ENCODE data around the gene TMC1.

Gene TMC1

GRCh38 chr9:72704688-72705375 is 183.4 kb downstream of the TMC1 start:
- Histone ChIP-seq H3K4me3 (ENCODE audit: low read depth, low read length) (no peak overlapping the region), H3K79me2 (no peaks in the 10 kb centered on the region)
- TF ChIP-seq CTCF (IDR thresholded peaks at IDR 0.05), result no peak

GRCh38 chr9:72718503-72718902 is 197.1 kb downstream of the TMC1 start:
- Histone ChIP-seq H2AFZ (no peak overlapping the region), H3K4me2 (ENCODE audit: low read length) (no peak overlapping the region), H3K9me3 (ENCODE audit: control insufficient read depth, low read length) (no peaks in the 10 kb centered on the region), H3K9ac (no peak overlapping the region), H3K79me2 (no peaks in the 10 kb centered on the region), H3K27me3 (ENCODE audit: control insufficient read depth, insufficient read depth, low read length) (no peaks in the 10 kb centered on the region), H3K4me3 (ENCODE audit: low read depth, low read length) (no peak overlapping the region), H3K36me3 (ENCODE audit: control insufficient read depth, insufficient read depth, low read length) (no peaks in the 10 kb centered on the region), H3K4me1 (no peaks in the 10 kb centered on the region), H3K27ac (no peak overlapping the region)
- TF ChIP-seq CTCF (IDR thresholded peaks at IDR 0.05), result no peak

More at GRCh38 chr9:72704688-72705375, 183.4 kb downstream of the TMC1 start:
- Histone ChIP-seq H3K9ac (no peak overlapping the region), H3K27ac (no peak overlapping the region), H3K36me3 (ENCODE audit: control insufficient read depth, insufficient read depth, low read length) (no peaks in the 10 kb centered on the region), H3K4me2 (ENCODE audit: low read length) (no peak overlapping the region), H3K4me1 (no peaks in the 10 kb centered on the region), H3K27me3 (ENCODE audit: control insufficient read depth, insufficient read depth, low read length) (no peaks in the 10 kb centered on the region), H3K9me3 (ENCODE audit: control insufficient read depth, low read length) (no peaks in the 10 kb centered on the region), H2AFZ (no peak overlapping the region)

DNA sequence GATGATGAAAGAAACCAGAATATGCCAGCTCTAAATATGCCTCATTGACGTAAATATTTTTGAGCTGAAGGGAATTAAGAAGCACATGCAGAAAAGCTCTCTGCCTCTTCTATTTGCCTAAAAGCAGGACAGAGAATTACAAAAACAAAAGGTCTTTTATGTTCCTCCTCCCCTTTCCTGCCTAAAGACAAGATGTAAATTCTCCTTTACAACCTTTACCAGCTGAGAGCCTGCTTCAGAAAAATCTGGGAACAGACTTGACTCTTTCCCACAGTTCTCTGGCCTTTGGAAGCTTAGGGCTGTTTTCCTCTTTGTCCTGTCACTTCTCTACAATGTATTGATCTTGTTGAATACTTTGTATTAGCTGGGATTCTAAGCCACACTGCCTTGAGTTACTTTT is 199.7 kb downstream of the TMC1 start:
- no peak overlapping the region for H3K4me3 ChIP-seq (ENCODE audit: low read depth, low read length)
- H3K9me3 ChIP-seq (ENCODE audit: control insufficient read depth, low read length), result no peaks in the 10 kb centered on the region
- TF ChIP-seq CTCF (IDR thresholded peaks at IDR 0.05), result no peak
- no peak overlapping the region for H3K9ac ChIP-seq
- H3K36me3 ChIP-seq (ENCODE audit: control insufficient read depth, insufficient read depth, low read length), result no peaks in the 10 kb centered on the region
- no peaks in the 10 kb centered on the region for H3K79me2 ChIP-seq
- no peaks in the 10 kb centered on the region for H3K4me1 ChIP-seq
- no peak overlapping the region for H3K27ac ChIP-seq
- H2AFZ ChIP-seq, result no peak overlapping the region
- H3K27me3 ChIP-seq (ENCODE audit: control insufficient read depth, insufficient read depth, low read length), result no peaks in the 10 kb centered on the region
- H3K4me2 ChIP-seq (ENCODE audit: low read length), result no peak overlapping the region

DNA sequence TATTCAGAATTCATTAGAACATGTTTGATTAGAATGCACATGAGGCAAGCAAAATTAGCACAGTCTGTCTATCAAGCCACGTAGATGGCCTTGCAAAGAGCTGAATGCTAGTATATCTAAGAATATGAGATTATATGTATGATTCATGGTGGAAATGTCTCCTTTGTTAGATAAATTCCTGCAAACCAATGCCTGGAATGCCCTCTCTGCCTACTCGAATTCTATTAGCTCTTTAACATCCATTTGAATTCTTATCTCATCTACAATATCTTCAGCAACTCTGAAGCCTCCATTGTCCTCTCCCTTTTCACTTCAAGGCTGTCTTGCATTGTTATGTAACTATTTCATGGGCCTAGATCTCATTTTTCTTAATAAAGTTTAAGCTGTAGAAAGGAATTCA is 205.5 kb downstream of the TMC1 start:
- Histone ChIP-seq H3K27ac (no peak overlapping the region), H3K27me3 (ENCODE audit: control insufficient read depth, insufficient read depth, low read length) (no peaks in the 10 kb centered on the region), H3K9ac (no peak overlapping the region), H3K36me3 (ENCODE audit: control insufficient read depth, insufficient read depth, low read length) (no peaks in the 10 kb centered on the region), H3K9me3 (ENCODE audit: control insufficient read depth, low read length) (no peaks in the 10 kb centered on the region), H3K4me2 (ENCODE audit: low read length) (no peak overlapping the region), H3K4me3 (ENCODE audit: low read depth, low read length) (no peak overlapping the region), H3K79me2 (no peaks in the 10 kb centered on the region), H2AFZ (no peak overlapping the region), H3K4me1 (no peaks in the 10 kb centered on the region)
- TF ChIP-seq CTCF (IDR thresholded peaks at IDR 0.05), result no peak

Data from parathyroid adenoma (tissue), 2 donors.